Measurements from ENCODE around the gene PPP4R1.

The PPP4R1 gene

GRCh38 chr18:9655232-9655767, 40.9 kb upstream of the PPP4R1 start:
- no peak for TF ChIP-seq CTCF (IDR thresholded peaks at IDR 0.05; ENCODE audit: borderline replicate concordance, control extremely low read depth, extremely low read depth, insufficient read depth, missing control alignments)
- no peak for DNase-seq (ENCODE audit: low spot score)
- in situ Hi-C loops (cut with MboI; ENCODE audit: low sequenced_read_pairs, unreplicated experiment): no loop called here

- no peak for TF ChIP-seq CTCF (IDR thresholded peaks at IDR 0.05; ENCODE audit: borderline replicate concordance, control extremely low read depth, extremely low read depth, insufficient read depth, missing control alignments)
- DNase-seq (ENCODE audit: low spot score): no peak
- in situ Hi-C loops (cut with MboI; ENCODE audit: low sequenced_read_pairs, unreplicated experiment): no loop called here
Observed at GRCh38 chr18:9653390-9653789, 39.0 kb upstream of the PPP4R1 start.

GRCh38 chr18:9649164-9649540, 34.8 kb upstream of the PPP4R1 start:
- no peak for TF ChIP-seq CTCF (IDR thresholded peaks at IDR 0.05; ENCODE audit: borderline replicate concordance, control extremely low read depth, extremely low read depth, insufficient read depth, missing control alignments)
- DNase-seq (ENCODE audit: low spot score): no peak
- in situ Hi-C loops (cut with MboI; ENCODE audit: low sequenced_read_pairs, unreplicated experiment): no loop called here

- in situ Hi-C loops (cut with MboI; ENCODE audit: low sequenced_read_pairs, unreplicated experiment): no loop called here
- no peak for TF ChIP-seq CTCF (IDR thresholded peaks at IDR 0.05; ENCODE audit: borderline replicate concordance, control extremely low read depth, extremely low read depth, insufficient read depth, missing control alignments)
Observed at GRCh38 chr18:9648431-9649163, 34.2 kb upstream of the PPP4R1 start.

GRCh38 chr18:9647496-9648323, 33.4 kb upstream of the PPP4R1 start:
- TF ChIP-seq CTCF (IDR thresholded peaks at IDR 0.05; ENCODE audit: borderline replicate concordance, control extremely low read depth, extremely low read depth, insufficient read depth, missing control alignments): no peak
- DNase-seq (ENCODE audit: low spot score): no peak
- in situ Hi-C loops (cut with MboI; ENCODE audit: low sequenced_read_pairs, unreplicated experiment): no loop called here

More at GRCh38 chr18:9648431-9649163, 34.2 kb upstream of the PPP4R1 start:
- DNase-seq (ENCODE audit: low spot score): no peak

DNA sequence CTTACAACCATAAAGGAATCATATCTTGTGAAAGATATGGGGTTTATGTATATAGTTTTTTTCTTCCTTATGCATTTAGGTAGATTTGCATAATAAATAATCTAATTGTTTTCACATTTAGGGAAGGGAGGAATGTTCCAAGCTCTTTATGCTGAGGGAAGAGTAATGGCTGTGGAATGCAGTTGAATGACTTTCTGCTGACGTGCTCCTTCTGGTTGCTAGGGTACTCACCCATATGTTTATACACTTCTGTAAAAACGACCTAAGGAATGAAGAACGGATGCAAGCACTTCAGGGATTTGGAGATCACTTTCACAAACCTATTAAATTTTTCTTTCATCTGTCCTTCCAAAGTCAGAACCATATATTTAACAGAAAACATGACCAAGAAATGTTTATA, 29.2 kb upstream of the PPP4R1 start:
- no peak for TF ChIP-seq CTCF (IDR thresholded peaks at IDR 0.05; ENCODE audit: borderline replicate concordance, control extremely low read depth, extremely low read depth, insufficient read depth, missing control alignments)
- no peak for DNase-seq (ENCODE audit: low spot score)
- in situ Hi-C loops (cut with MboI; ENCODE audit: low sequenced_read_pairs, unreplicated experiment): no loop called here

Measured in GM13976 (cell line).